MM.1S (cell line): ENCODE measurements around the gene AKAP1.

Experiments
- CTCF ChIP-seq: fragments of 300-600 bp; sonication (generic); IDR thresholded peaks from 2 replicates; pipeline ENCODE4 v1.5.1; 2016; ENCODE audit warnings: antibody characterized with exemption, low read length, mixed read lengths
- EZH2 ChIP-seq: fragments of 300-600 bp; sonication (generic); optimal IDR thresholded peaks from 2 replicates; pipeline ENCODE3; 2017; ENCODE audit warnings: low read depth, mild to moderate bottlenecking, antibody characterized with exemption, low read length, mixed read lengths
- EZH2phosphoT487 ChIP-seq: fragments of 300-600 bp; sonication (generic); IDR thresholded peaks from 2 replicates; pipeline ENCODE4 v1.6.1; 2018; ENCODE audit warnings: antibody characterized with exemption, low read length

GRCh38 chr17:57113656-57114055, 28.6 kb downstream of the AKAP1 start:
- TF ChIP-seq CTCF (no peak), EZH2 (no peak), EZH2phosphoT487 (no peak)
